Measurements from ENCODE around the gene B3GNT4. TPM values are rescaled to one million over a fixed set of nuclear protein-coding genes. Genes with fewer than 3 reads are reported as not detected.

B3GNT4 gene
- total and polyA plus RNA-seq, 2 of the 13 experiments (the other 11 are each of a cell fraction or from before 2014, with no cell fraction given), result 0.04 to 0.21 TPM

DNA sequence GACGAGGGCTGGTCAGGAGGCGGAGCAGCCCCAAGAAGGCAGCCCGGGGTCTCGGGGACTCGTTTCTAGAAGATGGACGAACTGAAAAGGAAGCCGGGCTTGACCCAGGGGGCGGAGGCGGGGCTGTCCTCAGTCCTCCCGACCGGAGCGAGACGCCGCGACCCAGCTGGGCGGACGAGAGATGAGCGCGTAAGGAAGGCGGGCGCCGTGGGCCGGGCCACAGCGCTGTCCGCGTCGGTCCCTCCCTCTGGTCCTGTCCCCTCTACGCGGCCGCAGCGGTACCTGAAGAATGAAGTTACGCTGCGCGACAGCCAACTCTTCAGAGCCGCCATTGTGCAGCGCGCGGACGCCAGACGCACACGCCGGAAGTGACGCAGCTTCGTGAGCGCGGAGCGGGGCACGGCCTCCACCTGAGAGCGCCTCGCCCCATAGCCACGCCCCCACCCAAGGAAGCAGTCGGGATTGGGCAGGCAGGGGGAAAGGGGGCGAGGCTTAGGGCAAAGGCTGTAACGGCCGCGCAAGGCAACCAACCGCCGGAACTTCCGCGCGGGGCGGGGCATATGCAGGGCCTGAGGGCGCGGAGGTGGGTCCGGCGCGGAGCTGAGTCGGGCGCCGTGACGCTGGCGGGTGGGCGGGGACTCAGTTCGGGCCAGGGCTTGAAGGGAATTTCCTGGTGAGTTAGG is 22.3 kb downstream of the B3GNT4 start, which contains the start of gene DIABLO (continued):
- TF ChIP-seq, protein P1, sequence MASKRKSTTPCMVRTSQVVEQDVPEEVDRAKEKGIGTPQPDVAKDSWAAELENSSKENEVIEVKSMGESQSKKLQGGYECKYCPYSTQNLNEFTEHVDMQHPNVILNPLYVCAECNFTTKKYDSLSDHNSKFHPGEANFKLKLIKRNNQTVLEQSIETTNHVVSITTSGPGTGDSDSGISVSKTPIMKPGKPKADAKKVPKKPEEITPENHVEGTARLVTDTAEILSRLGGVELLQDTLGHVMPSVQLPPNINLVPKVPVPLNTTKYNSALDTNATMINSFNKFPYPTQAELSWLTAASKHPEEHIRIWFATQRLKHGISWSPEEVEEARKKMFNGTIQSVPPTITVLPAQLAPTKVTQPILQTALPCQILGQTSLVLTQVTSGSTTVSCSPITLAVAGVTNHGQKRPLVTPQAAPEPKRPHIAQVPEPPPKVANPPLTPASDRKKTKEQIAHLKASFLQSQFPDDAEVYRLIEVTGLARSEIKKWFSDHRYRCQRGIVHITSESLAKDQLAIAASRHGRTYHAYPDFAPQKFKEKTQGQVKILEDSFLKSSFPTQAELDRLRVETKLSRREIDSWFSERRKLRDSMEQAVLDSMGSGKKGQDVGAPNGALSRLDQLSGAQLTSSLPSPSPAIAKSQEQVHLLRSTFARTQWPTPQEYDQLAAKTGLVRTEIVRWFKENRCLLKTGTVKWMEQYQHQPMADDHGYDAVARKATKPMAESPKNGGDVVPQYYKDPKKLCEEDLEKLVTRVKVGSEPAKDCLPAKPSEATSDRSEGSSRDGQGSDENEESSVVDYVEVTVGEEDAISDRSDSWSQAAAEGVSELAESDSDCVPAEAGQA (IDR thresholded peaks at IDR 0.05; ENCODE audit: low read depth), result peak; percentile 95
- TF ChIP-seq, protein P1 (CRISPR knock-in tag; IDR thresholded peaks at IDR 0.05; ENCODE audit: borderline replicate concordance), result no peak
- TF ChIP-seq ZNF232 (CRISPR knock-in tag; IDR thresholded peaks at IDR 0.05; ENCODE audit: borderline replicate concordance) (no peak), ZNF552 (CRISPR knock-in tag; IDR thresholded peaks at IDR 0.05; ENCODE audit: borderline replicate concordance) (no peak), ZNF12 (CRISPR knock-in tag; IDR thresholded peaks at IDR 0.05) (no peak), REL (CRISPR knock-in tag; conservative IDR thresholded peaks at IDR 0.05) (no peak; the same call in 1 of the 2 replicates), ESRRA (CRISPR knock-in tag; IDR thresholded peaks at IDR 0.05; ENCODE audit: low read depth) (0 out of 2 replicates have a peak, but pooled peaks have one; percentile 51), SRSF1 (optimal IDR thresholded peaks at IDR 0.05; ENCODE audit: low read depth, low read length) (no peak)
- TF ChIP-seq, protein P2, sequence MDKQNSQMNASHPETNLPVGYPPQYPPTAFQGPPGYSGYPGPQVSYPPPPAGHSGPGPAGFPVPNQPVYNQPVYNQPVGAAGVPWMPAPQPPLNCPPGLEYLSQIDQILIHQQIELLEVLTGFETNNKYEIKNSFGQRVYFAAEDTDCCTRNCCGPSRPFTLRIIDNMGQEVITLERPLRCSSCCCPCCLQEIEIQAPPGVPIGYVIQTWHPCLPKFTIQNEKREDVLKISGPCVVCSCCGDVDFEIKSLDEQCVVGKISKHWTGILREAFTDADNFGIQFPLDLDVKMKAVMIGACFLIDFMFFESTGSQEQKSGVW (CRISPR knock-in tag; IDR thresholded peaks at IDR 0.05; ENCODE audit: borderline replicate concordance), result no peak
- TF ChIP-seq, protein P3, sequence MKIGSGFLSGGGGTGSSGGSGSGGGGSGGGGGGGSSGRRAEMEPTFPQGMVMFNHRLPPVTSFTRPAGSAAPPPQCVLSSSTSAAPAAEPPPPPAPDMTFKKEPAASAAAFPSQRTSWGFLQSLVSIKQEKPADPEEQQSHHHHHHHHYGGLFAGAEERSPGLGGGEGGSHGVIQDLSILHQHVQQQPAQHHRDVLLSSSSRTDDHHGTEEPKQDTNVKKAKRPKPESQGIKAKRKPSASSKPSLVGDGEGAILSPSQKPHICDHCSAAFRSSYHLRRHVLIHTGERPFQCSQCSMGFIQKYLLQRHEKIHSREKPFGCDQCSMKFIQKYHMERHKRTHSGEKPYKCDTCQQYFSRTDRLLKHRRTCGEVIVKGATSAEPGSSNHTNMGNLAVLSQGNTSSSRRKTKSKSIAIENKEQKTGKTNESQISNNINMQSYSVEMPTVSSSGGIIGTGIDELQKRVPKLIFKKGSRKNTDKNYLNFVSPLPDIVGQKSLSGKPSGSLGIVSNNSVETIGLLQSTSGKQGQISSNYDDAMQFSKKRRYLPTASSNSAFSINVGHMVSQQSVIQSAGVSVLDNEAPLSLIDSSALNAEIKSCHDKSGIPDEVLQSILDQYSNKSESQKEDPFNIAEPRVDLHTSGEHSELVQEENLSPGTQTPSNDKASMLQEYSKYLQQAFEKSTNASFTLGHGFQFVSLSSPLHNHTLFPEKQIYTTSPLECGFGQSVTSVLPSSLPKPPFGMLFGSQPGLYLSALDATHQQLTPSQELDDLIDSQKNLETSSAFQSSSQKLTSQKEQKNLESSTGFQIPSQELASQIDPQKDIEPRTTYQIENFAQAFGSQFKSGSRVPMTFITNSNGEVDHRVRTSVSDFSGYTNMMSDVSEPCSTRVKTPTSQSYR (CRISPR knock-in tag; IDR thresholded peaks at IDR 0.05; ENCODE audit: borderline replicate concordance), result no peak
- TF ChIP-seq, protein P4, sequence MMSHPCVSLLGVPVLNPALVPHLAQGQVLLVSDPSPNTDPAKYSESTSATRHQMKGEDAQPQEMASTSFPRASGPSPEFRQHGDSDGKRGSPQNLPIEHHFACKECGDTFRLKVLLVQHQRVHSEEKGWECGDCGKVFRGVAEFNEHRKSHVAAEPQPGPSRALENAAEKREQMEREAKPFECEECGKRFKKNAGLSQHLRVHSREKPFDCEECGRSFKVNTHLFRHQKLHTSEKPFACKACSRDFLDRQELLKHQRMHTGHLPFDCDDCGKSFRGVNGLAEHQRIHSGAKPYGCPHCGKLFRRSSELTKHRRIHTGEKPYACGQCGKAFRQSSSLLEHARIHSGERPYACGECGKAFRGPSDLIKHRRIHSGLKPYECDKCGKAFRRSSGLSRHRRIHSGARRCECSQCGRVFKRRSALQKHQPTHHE (CRISPR knock-in tag; IDR thresholded peaks at IDR 0.05; ENCODE audit: borderline replicate concordance), result peak; percentile 67; the same call in 1 of the 2 replicates
- TF ChIP-seq, protein P5, sequence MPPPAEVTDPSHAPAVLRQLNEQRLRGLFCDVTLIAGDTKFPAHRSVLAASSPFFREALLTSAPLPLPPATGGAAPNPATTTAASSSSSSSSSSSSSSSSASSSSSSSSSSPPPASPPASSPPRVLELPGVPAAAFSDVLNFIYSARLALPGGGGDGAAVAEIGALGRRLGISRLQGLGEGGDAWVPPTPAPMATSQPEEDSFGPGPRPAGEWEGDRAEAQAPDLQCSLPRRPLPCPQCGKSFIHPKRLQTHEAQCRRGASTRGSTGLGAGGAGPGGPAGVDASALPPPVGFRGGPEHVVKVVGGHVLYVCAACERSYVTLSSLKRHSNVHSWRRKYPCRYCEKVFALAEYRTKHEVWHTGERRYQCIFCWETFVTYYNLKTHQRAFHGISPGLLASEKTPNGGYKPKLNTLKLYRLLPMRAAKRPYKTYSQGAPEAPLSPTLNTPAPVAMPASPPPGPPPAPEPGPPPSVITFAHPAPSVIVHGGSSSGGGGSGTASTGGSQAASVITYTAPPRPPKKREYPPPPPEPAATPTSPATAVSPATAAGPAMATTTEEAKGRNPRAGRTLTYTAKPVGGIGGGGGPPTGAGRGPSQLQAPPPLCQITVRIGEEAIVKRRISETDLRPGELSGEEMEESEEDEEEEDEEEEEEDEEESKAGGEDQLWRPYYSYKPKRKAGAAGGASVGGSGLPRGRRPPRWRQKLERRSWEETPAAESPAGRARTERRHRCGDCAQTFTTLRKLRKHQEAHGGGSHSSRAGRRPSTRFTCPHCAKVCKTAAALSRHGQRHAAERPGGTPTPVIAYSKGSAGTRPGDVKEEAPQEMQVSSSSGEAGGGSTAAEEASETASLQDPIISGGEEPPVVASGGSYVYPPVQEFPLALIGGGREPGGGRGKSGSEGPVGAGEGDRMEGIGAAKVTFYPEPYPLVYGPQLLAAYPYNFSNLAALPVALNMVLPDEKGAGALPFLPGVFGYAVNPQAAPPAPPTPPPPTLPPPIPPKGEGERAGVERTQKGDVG (CRISPR knock-in tag; IDR thresholded peaks at IDR 0.05; ENCODE audit: borderline replicate concordance), result no peak; the same call in 1 of the 2 replicates

Measured in HepG2 (cell line).